HG03571 (cell line): ENCODE results near the gene ZNF488.

Experiments used
- ATAC-seq: cut with Tn5 transposase; IDR thresholded peaks from one replicate; pipeline ENCODE4 v1.9.1; 2021; ENCODE audit not compliant: unreplicated experiment

The ZNF488 gene

DNA sequence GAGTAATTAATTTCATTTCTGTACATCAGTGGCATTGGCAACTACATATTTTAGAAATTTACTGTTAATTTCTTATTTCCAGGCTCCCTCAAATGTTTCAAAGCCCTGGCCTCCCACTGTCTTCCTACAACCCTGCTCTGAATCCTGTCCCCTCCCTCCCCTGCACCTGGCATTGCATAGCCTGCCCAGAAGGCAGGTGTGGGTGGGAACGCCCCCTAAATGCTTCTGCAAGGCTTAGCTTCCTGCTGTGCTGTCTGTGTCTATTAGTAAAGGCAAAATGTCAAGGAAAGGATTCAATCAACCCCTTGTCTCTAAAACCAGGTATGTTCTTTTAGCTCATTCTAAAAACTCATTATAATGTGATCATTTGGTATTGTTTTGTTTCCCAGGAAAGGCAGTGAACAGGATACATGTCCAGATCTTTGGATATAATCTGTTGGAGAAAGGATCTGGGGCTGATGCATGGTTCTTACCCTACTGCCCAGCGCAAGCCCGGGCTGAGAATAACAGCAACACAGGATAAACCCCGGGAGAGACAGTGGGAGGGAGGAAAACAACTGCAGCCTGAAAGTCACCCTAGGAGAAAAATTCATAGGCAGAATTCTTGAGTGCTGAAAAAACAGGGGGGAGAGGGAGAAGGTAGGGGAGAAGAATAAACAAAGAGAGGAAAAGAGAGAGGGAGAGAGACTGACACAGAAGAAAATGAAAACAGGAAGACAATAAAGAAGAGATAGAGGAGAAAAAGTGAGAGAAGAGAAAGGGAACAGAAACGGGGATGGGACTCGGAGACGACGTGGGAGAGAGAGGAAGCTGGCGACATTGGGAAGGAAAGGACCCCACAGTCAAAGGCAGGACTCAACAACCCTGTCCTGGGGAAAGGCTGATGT, 589 bp downstream of the ZNF488 start:
- ATAC-seq = no peak

DNA sequence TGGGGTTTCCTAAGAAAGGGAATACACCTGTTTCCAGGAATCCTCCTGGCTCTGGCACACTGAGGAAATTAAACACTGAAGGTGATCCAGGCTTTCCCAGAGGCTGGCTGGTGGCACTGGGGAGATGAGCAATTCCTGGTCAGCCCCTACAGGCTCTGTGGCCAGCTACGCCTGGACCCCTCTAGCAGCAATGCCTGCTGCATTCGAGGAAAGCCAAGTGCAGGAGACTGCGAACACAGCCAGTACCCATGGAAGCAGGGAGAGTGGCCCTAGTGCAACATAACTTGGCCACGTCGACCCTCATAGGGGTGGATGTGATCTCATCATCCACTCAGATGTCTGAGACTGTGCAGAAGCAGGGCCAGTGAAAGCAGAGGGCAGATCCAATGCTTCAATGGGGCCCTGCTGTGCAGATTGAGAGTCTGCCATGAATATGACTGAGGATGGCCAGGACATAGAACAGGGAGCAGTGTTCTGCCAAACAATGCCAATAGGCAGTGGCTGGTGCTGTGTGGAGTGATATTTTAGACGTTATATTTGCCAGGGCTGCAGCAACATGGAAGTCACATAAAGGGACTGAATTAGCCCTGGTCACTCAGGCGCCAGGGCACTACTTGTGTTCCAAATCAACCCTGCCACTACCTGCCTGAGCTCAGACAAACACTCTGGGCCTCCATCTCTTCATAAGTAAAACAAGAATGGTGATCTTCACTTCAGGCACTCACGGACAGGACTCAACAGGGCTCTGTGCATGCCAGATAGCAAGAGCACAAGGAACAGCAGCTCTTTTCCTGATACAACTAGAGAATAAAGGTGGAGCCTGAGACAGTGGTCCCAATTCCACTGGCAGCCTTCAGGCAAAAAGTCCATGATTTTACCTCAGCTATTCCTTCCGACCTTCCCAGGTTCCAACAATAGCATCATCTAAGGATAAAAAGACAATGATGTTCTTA, 2.4 kb downstream of the ZNF488 start:
- no peak for ATAC-seq

DNA sequence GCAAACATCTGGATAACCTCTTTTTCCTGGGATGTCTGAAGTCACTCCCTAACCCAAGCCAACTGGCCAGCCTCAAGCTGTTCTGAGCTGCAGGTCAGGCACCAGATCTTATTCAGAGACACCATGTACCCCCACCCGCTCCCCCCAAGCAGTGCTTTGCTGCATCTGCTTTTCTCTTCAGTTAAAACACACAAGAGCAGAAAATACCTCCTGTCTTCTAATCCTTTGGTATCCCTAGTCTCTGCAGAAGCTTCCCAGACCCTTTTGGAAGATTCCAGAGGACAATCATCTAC, 3.0 kb downstream of the ZNF488 start:
- no peak for ATAC-seq

DNA sequence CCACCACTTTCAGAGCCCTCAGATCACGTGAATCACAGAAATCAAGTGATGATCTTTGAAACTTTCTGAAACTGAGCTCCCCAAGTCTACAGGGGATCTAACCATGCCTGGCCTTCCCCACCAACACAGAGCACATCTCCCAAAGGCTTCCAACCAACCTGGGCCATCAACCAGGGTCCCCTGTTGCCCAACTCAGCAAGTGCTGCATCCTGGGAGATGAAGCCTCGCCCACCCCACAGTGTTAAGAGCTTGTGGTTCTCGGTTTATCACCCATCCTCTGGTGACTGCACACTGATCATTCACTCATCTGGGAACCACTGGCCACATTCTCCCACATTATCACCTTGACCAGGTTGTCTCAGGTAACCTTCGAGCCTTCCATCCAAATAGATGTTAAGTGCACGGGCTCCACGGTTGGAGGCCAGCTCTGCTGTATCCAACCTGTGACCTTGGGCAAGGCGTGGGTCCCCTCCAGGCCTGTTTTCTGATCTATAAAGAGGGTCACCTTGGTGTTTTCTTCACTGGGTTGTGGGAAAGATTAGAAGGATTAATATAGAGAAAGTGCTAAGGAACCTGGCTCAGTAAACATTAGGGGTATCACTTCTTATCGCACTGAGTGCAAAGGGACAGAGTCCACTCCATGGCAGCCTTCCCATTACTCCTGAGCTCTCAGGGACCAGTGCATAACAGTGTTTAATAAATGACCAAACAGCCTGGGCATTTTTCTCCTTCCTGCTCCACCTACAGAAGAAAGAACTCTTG, 3.6 kb downstream of the ZNF488 start:
- ATAC-seq = no peak

DNA sequence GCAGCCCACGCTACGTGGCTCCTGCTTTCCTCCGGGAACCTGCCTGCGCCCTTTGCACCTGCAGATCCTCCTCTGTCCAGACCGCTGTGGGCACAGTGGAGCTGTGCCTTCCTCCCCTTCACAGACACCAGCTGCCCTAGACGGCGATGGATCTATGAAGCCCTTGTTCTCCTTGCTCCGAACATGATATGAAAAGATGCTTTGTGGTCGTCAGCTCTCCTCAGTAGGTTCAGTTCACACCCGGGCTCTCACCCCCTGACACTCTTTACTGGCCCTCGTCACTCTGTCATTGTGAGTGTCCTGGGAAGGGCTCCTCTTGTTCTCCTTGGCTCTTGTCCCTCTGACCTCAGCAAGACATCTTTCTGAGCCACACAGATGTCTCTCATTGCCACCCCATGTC, 4.2 kb downstream of the ZNF488 start:
- no peak for ATAC-seq

DNA sequence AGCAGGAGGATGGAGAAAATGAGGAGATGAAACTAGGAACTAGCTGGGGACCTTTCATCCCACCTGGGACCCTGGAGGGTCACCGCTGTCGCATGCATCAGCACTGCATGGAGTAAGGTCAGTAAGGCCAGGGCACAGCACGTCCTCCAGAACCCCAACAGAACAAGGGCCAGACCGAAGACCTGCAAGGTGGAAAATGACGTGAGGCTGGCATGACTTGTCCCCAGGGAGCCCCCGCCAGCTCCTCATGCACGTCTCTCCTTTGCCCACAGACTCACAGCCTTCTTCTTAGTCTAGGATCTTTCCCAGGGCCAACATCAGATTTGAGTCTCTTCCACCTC, 4.7 kb downstream of the ZNF488 start:
- ATAC-seq = no peak

DNA sequence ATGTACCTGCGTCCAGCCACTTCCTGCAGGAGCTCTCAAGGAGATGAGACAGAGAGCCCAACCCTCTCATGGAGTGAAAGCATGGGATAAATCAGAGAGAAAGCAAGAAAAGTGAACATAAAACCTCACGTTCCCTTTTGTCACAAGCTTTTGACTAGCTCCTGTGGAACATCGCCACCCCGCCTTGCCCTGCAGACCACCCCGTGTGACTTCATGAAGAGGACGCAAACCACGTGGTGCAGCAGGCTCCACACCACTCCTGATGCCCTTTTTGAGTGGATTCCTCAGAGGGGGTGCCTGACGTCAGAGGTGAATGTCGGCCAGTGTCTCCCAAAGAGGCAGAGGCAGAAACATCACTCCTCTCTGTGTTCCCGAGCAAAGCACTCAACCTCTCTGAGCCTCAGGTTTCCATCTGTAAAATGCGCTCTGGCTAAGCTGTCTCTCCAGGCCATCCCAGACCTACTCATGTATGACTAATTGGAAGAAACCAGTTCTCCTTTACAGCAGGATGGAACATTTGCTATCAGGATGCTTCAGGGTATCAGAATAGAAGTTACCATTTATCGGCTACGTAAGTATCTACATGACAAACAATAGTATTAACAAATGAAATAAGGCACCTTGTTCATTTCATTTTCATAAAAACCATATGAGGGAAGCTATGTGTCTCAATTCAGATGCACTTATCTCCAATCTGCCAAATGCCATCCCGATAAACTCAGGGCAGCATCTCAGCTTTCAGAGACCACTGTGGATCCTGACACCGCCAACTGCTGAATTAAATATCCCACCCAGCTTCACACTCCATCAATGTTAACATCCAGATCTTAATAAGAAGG, 5.3 kb downstream of the ZNF488 start:
- no peak for ATAC-seq

DNA sequence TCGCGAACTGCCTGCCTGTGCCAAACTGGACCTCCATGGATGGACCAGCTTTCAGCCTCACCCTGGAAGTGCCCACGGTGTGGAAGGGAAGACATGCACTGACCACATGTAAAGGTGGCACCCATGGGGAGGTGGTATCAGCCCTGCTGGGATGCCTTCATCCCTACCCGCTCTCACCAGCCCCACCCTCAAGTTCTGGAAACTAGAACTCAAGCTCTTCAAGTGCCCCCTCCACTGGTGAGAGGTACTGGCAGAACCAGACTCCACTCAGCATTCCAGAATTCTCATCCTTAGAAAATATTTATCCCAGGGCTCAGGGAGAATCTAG, 5.9 kb downstream of the ZNF488 start:
- no peak for ATAC-seq

DNA sequence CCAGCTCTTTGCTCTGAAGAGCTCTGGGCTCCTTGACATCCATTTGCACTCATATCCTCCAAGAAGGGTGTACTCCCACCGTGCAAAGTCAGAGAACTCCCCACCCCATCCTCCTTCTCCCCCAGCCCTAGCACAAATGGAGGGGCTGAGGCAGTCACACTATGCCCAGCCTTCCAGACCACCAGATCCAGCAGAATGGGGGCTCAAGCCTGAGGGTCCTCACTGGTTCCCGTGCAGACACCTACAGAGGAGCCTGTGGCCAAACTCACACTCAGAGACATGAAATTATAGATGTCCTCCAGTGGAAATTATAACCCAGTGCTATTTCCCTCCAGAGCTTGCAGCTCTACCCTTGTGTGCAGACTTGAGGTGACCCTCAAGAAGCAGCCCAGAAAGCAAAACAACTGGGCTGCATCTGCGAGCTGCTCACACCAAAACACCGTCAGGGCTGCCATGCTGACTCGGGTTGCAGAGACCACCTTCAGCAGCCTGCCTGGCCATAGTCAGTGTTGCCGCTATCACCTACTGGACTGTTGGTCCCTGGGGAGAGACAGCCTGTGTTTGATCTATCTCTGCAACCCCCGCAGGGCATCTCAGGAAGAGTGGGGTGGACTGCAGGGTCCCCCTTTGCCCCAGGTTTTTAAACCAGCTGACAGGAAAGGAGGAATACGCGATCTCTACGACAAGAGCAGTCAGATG, 7.4 kb downstream of the ZNF488 start:
- ATAC-seq = no peak

DNA sequence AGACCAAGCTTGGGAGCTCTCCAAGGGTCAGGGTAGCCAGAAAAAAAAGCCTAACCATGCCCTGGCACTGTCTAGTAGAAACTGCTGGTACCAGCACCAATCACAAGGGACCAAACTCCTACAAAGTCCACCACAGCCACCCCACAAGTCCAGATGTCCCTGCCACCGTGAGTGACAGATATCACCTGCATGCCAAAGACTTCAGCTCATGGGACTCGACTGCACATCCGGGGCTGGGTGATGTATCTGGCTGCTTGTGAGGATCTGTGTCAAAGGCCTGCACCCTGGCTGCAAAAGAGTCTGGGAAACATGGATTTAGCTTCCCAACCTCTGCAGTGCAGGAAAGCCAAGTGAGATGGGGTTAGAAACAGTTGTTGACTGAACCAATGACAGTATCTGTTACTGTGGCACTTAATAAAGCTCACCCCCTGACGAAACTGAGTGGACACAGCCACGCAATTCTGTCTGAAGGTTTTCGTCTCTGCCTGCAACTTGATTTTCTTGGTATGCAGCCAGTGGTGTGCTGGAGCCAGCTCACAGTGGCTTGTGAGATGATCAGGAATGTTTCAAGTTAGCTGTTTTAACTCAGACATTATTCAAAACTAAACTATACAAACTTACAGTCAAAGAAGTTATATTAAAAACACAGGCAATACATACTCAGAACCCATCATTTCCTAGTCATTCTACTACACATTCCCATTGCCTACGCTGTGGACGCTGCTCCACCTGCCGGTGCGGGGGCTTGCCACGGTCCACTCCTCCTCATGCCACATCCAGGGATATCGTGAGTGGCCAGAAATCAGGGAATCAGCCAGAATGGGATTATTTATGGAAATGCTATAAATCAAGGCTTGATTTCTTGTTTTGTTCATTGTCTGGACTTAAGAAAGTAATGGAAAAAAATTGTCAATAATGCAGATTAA, 9.2 kb downstream of the ZNF488 start:
- no peak for ATAC-seq

DNA sequence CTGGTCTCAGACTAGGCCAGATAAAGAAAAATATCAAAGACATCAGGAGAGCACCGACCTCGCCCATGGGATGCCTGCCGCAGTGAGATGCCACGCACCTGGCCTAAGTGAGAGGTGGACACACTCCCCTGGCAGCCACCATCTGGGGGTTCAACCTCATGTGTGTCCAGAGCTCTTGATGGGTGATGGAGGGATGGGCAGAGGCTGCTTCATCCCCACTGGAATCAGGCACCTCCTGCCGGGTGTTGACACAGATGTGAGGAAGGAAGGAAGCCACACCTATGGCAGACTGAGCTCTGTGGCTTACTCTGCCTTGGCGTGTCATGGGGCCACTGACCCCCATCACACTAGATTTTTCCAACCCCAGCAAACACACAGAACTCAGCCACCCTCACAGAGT, 11.4 kb downstream of the ZNF488 start:
- ATAC-seq = no peak

DNA sequence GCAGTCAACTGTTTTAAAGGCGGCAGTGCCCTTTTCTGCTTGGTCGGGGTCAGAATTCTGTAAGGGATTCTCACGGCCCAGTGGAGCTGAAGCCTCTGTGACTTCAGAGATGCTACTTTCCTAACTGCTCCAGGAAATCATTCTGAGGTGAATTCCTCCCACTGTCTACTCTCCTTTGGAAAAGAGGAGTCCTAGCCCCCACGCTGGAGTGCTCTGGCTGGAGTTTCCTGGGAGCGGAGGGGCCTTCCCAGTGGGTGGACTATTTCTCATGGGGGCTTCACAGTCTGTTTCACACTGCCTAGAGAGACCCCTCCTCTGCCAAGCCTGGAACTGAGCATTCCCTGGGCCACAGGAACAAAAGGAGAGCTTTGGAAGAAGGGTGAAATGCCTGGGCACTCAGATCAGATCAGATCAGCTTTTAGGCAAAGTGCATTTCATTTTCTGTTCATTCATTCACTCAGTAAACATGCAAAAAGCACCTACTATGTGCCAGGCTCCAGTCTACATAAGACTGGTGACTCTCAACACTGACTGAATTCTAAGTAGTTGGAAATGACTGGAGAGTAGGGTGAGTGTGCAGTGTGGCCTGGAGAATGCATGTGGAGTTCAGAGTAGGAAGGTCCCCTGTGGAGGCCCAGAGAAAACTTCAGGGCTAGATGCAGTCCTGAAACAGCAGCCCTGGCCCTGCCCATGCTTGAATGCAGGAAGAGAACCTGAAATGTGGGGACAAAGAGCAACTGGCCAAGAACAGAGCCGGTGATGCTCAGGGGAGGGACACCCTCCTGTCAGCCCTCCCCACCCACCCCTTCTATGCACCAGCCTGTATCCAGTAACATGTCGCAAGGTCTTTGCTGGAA, 12.2 kb downstream of the ZNF488 start:
- ATAC-seq = no peak

DNA sequence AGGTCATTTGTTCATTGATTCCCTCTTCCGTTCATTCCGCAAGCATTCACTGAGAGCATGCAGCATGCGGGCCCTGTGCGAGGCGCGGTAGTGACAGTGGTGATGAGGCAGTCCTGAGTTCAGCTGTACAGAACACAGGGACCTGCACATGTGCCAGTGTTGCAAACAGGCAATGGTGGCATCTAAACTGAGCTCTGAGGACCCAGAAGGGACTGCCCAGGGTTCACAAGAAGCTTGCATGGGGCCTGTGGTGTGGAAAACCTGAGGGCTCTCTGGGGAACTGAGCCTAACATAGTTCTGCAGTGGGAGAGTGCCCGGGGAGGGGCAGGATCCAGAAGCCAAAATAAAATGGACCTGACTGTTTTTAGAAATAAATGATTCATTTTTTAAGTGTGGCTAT, 13.2 kb downstream of the ZNF488 start:
- ATAC-seq = no peak

DNA sequence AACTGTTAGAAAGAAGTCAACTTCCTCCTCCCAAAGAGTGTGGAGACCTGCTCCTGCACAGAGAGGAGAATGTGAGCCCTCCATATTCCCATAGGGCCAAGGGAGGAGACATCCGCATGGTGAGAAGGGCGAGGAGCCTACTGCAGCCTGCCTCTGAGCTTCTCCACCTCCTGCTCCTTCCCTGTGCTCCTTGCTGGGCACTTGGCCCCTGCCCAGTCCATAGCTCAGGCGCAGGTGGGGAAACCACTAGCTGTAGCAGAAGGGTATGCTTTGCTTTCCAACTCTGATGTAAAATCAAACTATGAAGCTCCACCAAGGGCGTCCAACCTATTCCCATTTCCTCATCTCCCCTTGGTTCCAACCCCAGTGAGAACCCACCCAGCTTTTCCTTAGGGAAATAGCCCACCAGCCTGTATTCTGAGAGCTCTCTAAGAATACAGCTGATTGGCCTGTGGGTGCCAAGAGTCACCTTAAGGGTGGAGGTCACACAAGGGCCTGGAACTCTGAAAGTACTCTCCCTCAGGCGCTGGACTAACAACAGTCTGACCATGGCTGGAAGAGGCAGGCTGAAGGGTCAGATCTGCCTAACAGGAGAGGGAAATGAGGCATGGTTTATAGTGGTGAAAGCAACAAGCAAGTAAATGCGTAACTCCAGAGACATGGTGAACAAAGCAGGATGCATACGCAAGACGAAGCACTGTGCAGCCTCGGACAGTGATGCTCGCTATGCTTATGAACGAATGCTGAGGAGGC, 13.9 kb downstream of the ZNF488 start:
- ATAC-seq = no peak

DNA sequence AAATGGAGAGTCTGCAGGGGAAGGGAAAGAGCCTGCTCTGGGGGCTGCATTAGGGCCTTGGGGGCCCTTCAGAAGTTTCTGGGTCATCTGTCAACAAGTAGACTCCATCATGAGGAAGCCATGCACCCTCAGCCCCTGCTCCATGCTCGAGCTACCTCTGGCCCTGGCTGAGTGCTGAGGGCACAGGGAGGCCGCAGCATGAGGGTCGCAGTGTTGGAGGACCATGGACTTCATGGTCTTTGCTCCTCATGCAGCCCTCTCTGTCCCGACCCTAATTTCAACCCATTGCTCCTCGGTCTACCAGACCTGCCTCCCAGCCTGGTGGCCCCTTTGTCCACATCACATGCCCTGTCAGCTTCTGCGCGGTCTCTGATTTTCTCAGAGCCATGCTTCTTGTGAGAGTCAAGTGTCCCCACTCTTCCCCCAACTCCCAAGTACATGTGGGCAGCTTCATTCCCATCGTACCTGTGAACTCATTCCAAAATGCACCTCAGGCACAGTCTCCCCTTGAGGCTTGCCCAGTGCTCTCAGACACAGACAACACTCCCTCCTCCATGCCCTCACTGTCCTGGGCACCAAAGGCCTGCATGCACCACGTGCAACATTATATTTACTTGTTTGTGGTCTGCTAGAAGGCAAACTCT, 14.7 kb downstream of the ZNF488 start:
- ATAC-seq = no peak

DNA sequence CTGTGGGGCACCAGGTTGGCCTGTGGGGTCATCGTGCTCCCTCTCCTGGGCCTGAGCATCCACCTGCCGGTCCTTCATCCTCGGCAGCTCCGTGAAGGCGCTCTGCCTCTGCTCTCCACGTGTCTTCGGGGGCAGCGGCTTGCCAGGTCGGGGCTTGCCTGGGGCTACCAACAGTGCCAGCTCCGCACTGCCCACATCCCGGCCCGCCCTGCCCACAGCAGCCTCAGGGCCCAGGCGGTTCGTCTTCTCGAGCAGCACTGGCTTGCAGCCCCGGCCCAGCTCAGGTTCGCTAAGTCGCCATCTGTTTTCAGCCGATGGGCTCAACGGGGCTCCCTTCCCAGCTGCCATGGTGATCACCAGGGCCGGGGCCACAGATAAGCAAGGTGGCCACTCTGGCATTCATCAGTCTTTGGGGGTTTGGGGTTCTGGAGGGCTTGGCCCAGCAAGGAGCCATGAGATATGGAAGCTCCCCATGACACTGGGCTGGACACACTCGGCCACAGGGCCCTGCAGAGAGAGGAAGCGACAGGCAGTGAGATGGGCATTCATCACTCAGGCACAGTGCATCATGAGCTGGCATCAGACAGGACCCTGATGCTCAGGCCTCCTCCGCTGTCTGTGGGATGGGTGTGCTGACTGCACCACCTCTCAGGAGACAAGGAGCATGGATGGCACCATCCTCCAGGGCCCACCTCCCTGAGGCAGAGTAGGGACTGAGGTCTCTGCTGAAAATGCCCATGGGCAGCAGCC, 15.5 kb downstream of the ZNF488 start:
- ATAC-seq = no peak
